IPS DF 6.9 (cell line): Measurements from ENCODE around the gene ACSS2.
A peak's percentile ranks its signal among the peaks of the same experiment; 100 is the strongest.

Experiments used
- DNase-seq: peaks from one replicate; pipeline ENCODE4 v3.0.0-alpha.2; 2013; ENCODE audit warnings: low read depth, low spot score
- H3K27ac ChIP-seq: one replicate; pipeline ENCODE4 v1.5.1; 2013; ENCODE audit warnings: low read length, control low read depth
- H3K27me3 ChIP-seq: 2 replicates; pipeline ENCODE4 v1.6.1; 2013; ENCODE audit warnings: mild to moderate bottlenecking, low read length; ENCODE audit not compliant: control insufficient read depth, insufficient read depth
- H3K36me3 ChIP-seq: 2 replicates; pipeline ENCODE4 v1.6.1; 2013; ENCODE audit warnings: low read length; ENCODE audit not compliant: control insufficient read depth, insufficient read depth
- H3K4me1 ChIP-seq: 2 replicates; pipeline ENCODE4 v1.6.1; 2013; ENCODE audit warnings: low read length; ENCODE audit not compliant: control insufficient read depth, insufficient read depth
- H3K4me3 ChIP-seq: 2 replicates; pipeline ENCODE4 v1.5.1; 2013; ENCODE audit warnings: mild to moderate bottlenecking, low read length
- H3K9me3 ChIP-seq: 2 replicates; pipeline ENCODE4 v1.6.1; 2013; ENCODE audit warnings: low read length, inconsistent platforms; ENCODE audit not compliant: control insufficient read depth, insufficient read depth
- WGBS: extraction: QIAGEN DNeasy Blood & Tissue Kit; methylation state at CpG from one replicate; pipeline ENCODE4 v1.1.7; 2013; ENCODE audit warnings: mixed read lengths, missing lambda C conversion rate; ENCODE audit not compliant: insufficient read length, insufficient coverage; 5-methylcytosine and 5-hydroxymethylcytosine counted together

ACSS2 gene, protein sequence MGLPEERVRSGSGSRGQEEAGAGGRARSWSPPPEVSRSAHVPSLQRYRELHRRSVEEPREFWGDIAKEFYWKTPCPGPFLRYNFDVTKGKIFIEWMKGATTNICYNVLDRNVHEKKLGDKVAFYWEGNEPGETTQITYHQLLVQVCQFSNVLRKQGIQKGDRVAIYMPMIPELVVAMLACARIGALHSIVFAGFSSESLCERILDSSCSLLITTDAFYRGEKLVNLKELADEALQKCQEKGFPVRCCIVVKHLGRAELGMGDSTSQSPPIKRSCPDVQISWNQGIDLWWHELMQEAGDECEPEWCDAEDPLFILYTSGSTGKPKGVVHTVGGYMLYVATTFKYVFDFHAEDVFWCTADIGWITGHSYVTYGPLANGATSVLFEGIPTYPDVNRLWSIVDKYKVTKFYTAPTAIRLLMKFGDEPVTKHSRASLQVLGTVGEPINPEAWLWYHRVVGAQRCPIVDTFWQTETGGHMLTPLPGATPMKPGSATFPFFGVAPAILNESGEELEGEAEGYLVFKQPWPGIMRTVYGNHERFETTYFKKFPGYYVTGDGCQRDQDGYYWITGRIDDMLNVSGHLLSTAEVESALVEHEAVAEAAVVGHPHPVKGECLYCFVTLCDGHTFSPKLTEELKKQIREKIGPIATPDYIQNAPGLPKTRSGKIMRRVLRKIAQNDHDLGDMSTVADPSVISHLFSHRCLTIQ

GRCh38 chr20:34876406-34877282 lies at the start of gene ACSS2:
ACSS2 (plus strand) TSS chr20:34876612; CDS start chr20:34876646, 34 bp downstream.
- Histone ChIP-seq H3K27me3 (no peaks in the 10 kb centered on the region), H3K4me1 (no peaks in the 10 kb centered on the region; the same call in 1 of the 2 replicates), H3K4me3 (peak within 1 kb of the TSS; percentile 91), H3K9me3 (no peaks in the 10 kb centered on the region), H3K27ac (no peak within 1 kb of the TSS), H3K36me3 (no peaks in the 10 kb centered on the region)
- WGBS: no CpG with 5 or more reads among the region's 63 CpGs
- no peak for DNase-seq

DNA sequence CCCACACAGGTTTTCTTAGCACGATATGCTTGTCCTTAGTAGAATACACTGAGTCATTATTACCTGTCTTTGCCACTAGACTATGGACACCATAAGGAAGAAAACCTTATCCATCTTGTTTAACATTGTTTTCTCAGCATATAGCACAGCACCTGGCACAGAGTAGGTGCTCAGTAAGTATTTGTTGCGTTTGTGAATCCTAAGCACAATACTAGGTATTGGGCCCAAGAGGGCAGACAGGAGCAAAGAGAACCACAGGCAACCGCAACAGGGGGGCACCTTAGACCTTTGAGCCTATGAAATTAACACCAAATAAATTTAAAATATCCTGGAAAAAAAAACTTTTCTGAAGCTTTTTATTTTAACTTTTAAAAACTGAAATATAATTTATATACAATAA lies 47.2 kb upstream of the ACSS2 start:
- H3K4me1 ChIP-seq: no peaks in the 10 kb centered on the region
- H3K27ac ChIP-seq: no peak overlapping the region
- H3K4me3 ChIP-seq: no peak overlapping the region
- no peaks in the 10 kb centered on the region for H3K9me3 ChIP-seq
- no peak for DNase-seq
- no peaks in the 10 kb centered on the region for H3K27me3 ChIP-seq
- no peaks in the 10 kb centered on the region for H3K36me3 ChIP-seq
- no CpG with 5 or more reads among the region's 3 CpGs for WGBS

DNA sequence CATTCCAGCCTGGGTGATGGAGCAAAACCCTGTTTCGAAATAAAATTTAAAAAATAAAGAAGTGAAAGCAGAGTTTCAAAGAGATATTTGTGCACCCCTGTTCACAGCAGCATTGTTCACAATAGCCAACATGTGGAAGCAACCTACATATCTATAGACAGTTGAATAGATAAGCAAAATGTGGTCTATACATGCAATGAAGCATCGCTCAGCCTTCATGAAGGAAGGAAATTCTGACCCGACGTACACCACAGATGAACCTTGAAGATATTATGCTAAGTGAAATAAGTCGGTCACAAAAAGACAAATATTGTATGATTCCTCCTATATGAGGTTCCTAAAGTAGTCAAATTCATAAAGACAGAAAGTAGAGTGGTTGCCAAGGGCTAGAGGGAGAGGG lies 44.5 kb upstream of the ACSS2 start:
- Histone ChIP-seq H3K9me3 (no peaks in the 10 kb centered on the region), H3K4me3 (no peak overlapping the region), H3K4me1 (no peaks in the 10 kb centered on the region), H3K27ac (no peak overlapping the region), H3K27me3 (no peaks in the 10 kb centered on the region), H3K36me3 (no peaks in the 10 kb centered on the region)
- DNase-seq: no peak
- no CpG with 5 or more reads among the region's 5 CpGs for WGBS

GRCh38 chr20:34834459-34834893 lies 41.9 kb upstream of the ACSS2 start:
- no peak overlapping the region for H3K27ac ChIP-seq
- no peaks in the 10 kb centered on the region for H3K4me1 ChIP-seq
- no peaks in the 10 kb centered on the region for H3K9me3 ChIP-seq
- no peak overlapping the region for H3K4me3 ChIP-seq
- no CpG with 5 or more reads among the region's 6 CpGs for WGBS
- DNase-seq: no peak
- H3K27me3 ChIP-seq: no peaks in the 10 kb centered on the region
- H3K36me3 ChIP-seq: no peaks in the 10 kb centered on the region

GRCh38 chr20:34842143-34842542 lies 34.3 kb upstream of the ACSS2 start:
- Histone ChIP-seq H3K27me3 (no peaks in the 10 kb centered on the region), H3K36me3 (no peaks in the 10 kb centered on the region), H3K4me1 (no peaks in the 10 kb centered on the region), H3K27ac (no peak overlapping the region), H3K4me3 (no peak overlapping the region), H3K9me3 (no peaks in the 10 kb centered on the region)
- DNase-seq: no peak
- no CpG with 5 or more reads among the region's 2 CpGs for WGBS

- no peaks in the 10 kb centered on the region for H3K9me3 ChIP-seq
- no CpG with 5 or more reads among the region's 2 CpGs for WGBS
- H3K4me3 ChIP-seq: no peak overlapping the region
- no peak overlapping the region for H3K27ac ChIP-seq
- no peak for DNase-seq
- H3K27me3 ChIP-seq: no peaks in the 10 kb centered on the region
- no peaks in the 10 kb centered on the region for H3K4me1 ChIP-seq
- no peaks in the 10 kb centered on the region for H3K36me3 ChIP-seq
Observed at GRCh38 chr20:34843421-34843820, 33.0 kb upstream of the ACSS2 start.

DNA sequence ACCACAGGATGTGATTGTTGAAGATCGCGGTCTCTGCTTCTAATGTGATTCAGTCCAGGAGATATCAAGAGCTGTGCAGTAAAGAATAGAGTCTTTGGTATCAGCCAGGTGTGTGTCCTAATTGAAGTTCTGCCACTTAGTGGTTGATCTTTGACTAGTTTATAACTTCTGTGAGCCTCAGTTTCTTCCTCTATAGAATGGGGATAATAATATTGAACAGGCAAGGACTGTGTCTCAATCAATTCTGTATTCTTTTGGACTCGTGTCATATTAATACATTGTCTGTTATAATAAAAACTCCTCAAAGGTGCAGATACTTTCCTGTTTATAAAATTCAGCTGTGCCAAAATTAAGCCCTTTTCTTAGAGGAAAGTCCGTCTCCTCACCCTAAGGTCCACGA lies 27.8 kb upstream of the ACSS2 start:
- DNase-seq: no peak
- Histone ChIP-seq H3K4me3 (no peak overlapping the region), H3K27ac (no peak overlapping the region), H3K27me3 (no peaks in the 10 kb centered on the region), H3K9me3 (no peaks in the 10 kb centered on the region), H3K4me1 (no peaks in the 10 kb centered on the region), H3K36me3 (0 out of 2 replicates have a peak, but pooled peaks cover 10% of the 10 kb centered on the region)
- no CpG with 5 or more reads among the region's 5 CpGs for WGBS

DNA sequence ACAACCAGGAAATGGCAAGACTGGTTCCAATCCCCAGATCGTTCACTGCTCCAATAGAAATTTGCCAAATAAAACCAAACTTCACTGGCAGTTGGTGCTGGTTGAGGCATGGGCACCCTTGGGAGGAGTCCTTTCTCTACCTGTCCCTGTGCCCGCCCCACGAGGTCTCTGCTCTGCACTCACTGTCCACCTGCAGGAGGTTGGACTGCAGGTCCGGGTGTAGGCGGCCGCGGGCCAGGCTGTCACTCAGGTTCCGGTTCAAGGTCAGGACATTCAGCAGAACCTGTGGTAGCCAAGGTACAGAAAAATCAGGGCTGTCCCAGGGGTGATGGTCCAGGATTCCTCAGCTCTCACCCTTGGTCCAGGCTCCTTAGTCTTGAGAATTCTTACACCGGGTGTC lies 26.6 kb upstream of the ACSS2 start:
- WGBS: no CpG with 5 or more reads among the region's 9 CpGs
- Histone ChIP-seq H3K36me3 (0 out of 2 replicates have a peak, but pooled peaks cover 13% of the 10 kb centered on the region), H3K27me3 (no peaks in the 10 kb centered on the region), H3K4me3 (no peak overlapping the region), H3K27ac (no peak overlapping the region), H3K9me3 (no peaks in the 10 kb centered on the region), H3K4me1 (no peaks in the 10 kb centered on the region)
- DNase-seq: no peak

- H3K36me3 ChIP-seq: 0 out of 2 replicates have a peak, but pooled peaks cover 13% of the 10 kb centered on the region
- H3K27ac ChIP-seq: no peak overlapping the region
- no peaks in the 10 kb centered on the region for H3K9me3 ChIP-seq
- no peak overlapping the region for H3K4me3 ChIP-seq
- WGBS: no CpG with 5 or more reads among the region's 14 CpGs
- H3K27me3 ChIP-seq: no peaks in the 10 kb centered on the region
- no peaks in the 10 kb centered on the region for H3K4me1 ChIP-seq
- no peak for DNase-seq
Observed at GRCh38 chr20:34850969-34851368, 25.4 kb upstream of the ACSS2 start.

- H3K4me3 ChIP-seq: no peak overlapping the region
- WGBS: no CpG with 5 or more reads among the region's 4 CpGs
- H3K36me3 ChIP-seq: 0 out of 2 replicates have a peak, but pooled peaks cover 13% of the 10 kb centered on the region
- DNase-seq: no peak
- H3K9me3 ChIP-seq: no peaks in the 10 kb centered on the region
- no peaks in the 10 kb centered on the region for H3K4me1 ChIP-seq
- no peak overlapping the region for H3K27ac ChIP-seq
- no peaks in the 10 kb centered on the region for H3K27me3 ChIP-seq
Observed at GRCh38 chr20:34852298-34852697, 24.1 kb upstream of the ACSS2 start.
